HEK293 (cell line): ENCODE measurements around the gene LDLR.
A peak's percentile ranks its signal among the peaks of the same experiment; 100 is the strongest.

Experiments used
- BCL6B ChIP-seq: fragments of 450-650 bp; formaldehyde crosslinking; IDR thresholded peaks from 2 replicates; pipeline ENCODE4 v1.5.1; 2017; ENCODE audit warnings: missing biosample characterization, missing genetic modification characterization
- ELK4 ChIP-seq: IDR thresholded peaks from 2 replicates; pipeline ENCODE4 v1.6.1; 2011; ENCODE audit warnings: mild to moderate bottlenecking, low read depth, low read length, borderline replicate concordance
- KLF9 ChIP-seq: fragments of 450-650 bp; formaldehyde crosslinking; IDR thresholded peaks from 2 replicates; pipeline ENCODE4 v1.5.1; 2016; ENCODE audit warnings: missing biosample characterization, missing genetic modification characterization, low read depth
- RBAK ChIP-seq: fragments of 450-650 bp; formaldehyde crosslinking; IDR thresholded peaks from 2 replicates; pipeline ENCODE4 v1.5.1; 2016; ENCODE audit warnings: missing biosample characterization, missing genetic modification characterization
- SETDB1 ChIP-seq: IDR thresholded peaks from one replicate; pipeline ENCODE4 v1.6.1; 2017; ENCODE audit warnings: mild to moderate bottlenecking, low read length, moderate library complexity, mixed read lengths; ENCODE audit not compliant: insufficient read length
- TCF7L2 ChIP-seq: IDR thresholded peaks from 2 replicates; pipeline ENCODE4 v1.6.1; 2011; ENCODE audit warnings: low read depth, mild to moderate bottlenecking, inconsistent platforms, low read length, moderate library complexity, borderline replicate concordance
- ZBTB48 ChIP-seq: fragments of 450-650 bp; formaldehyde crosslinking; IDR thresholded peaks from 2 replicates; pipeline ENCODE4 v1.5.1; 2016; ENCODE audit warnings: missing biosample characterization, missing genetic modification characterization
- ZBTB49 ChIP-seq: fragments of 450-650 bp; formaldehyde crosslinking; IDR thresholded peaks from 2 replicates; pipeline ENCODE4 v1.5.1; 2016; ENCODE audit warnings: missing biosample characterization, missing genetic modification characterization, low read depth
- ZNF121 ChIP-seq: fragments of 450-650 bp; formaldehyde crosslinking; IDR thresholded peaks from 2 replicates; pipeline ENCODE4 v1.5.1; 2016; ENCODE audit warnings: missing biosample characterization, missing genetic modification characterization
- ZNF138 ChIP-seq: fragments of 450-650 bp; formaldehyde crosslinking; IDR thresholded peaks from 2 replicates; pipeline ENCODE4 v1.5.1; 2016; ENCODE audit warnings: missing biosample characterization, missing genetic modification characterization, borderline replicate concordance
- ZNF169 ChIP-seq: fragments of 450-650 bp; formaldehyde crosslinking; IDR thresholded peaks from 2 replicates; pipeline ENCODE4 v1.5.1; 2016; ENCODE audit warnings: missing biosample characterization, missing genetic modification characterization
- ZNF175 ChIP-seq: fragments of 450-650 bp; formaldehyde crosslinking; IDR thresholded peaks from 2 replicates; pipeline ENCODE4 v1.5.1; 2016; ENCODE audit warnings: missing biosample characterization, missing genetic modification characterization
- ZNF211 ChIP-seq: fragments of 450-650 bp; formaldehyde crosslinking; IDR thresholded peaks from 2 replicates; pipeline ENCODE4 v1.5.1; 2016; ENCODE audit warnings: low read depth, missing biosample characterization, missing genetic modification characterization
- ZNF274 ChIP-seq, 2 experiments: fragments of 200-500 bp in 1 of 2; fragments of 450-650 bp in 1 of 2; sonication (Bioruptor generic) in 1 of 2; formaldehyde crosslinking in 1 of 2; IDR thresholded peaks; 2 replicates each; pipeline versions ENCODE4 v1.5.1 to v1.6.1; 2014 to 2016; ENCODE audit warnings: borderline replicate concordance in 1 of 2, inconsistent platforms in 1 of 2, low read length in 1 of 2, missing biosample characterization in 1 of 2, missing genetic modification characterization in 1 of 2
- ZNF341 ChIP-seq: fragments of 450-650 bp; formaldehyde crosslinking; IDR thresholded peaks from 2 replicates; pipeline ENCODE4; 2016; ENCODE audit warnings: low read depth, missing biosample characterization, missing genetic modification characterization
- ZNF366 ChIP-seq: fragments of 450-650 bp; formaldehyde crosslinking; conservative IDR thresholded peaks from 2 replicates; pipeline ENCODE4 v1.5.1; 2016; ENCODE audit warnings: missing biosample characterization, missing genetic modification characterization
- ZNF394 ChIP-seq: fragments of 450-650 bp; formaldehyde crosslinking; IDR thresholded peaks from 2 replicates; pipeline ENCODE4 v1.5.1; 2016; ENCODE audit warnings: missing biosample characterization, missing genetic modification characterization, mild to moderate bottlenecking, moderate library complexity, borderline replicate concordance
- ZNF416 ChIP-seq: fragments of 450-650 bp; formaldehyde crosslinking; IDR thresholded peaks from 2 replicates; pipeline ENCODE4 v1.5.1; 2016; ENCODE audit warnings: missing biosample characterization, missing genetic modification characterization
- ZNF521 ChIP-seq: fragments of 450-650 bp; formaldehyde crosslinking; IDR thresholded peaks from 2 replicates; pipeline ENCODE4 v1.5.1; 2017; ENCODE audit warnings: missing biosample characterization, mild to moderate bottlenecking, missing genetic modification characterization
- ZNF610 ChIP-seq: fragments of 450-650 bp; formaldehyde crosslinking; IDR thresholded peaks from 2 replicates; pipeline ENCODE4 v1.5.1; 2016; ENCODE audit warnings: missing biosample characterization, missing genetic modification characterization, borderline replicate concordance
- ZNF670 ChIP-seq: fragments of 450-650 bp; formaldehyde crosslinking; IDR thresholded peaks from 2 replicates; pipeline ENCODE4 v1.5.1; 2016; ENCODE audit warnings: missing biosample characterization, missing genetic modification characterization, low read depth
- ZNF776 ChIP-seq: fragments of 450-650 bp; formaldehyde crosslinking; IDR thresholded peaks from 2 replicates; pipeline ENCODE4 v1.5.0; 2017; ENCODE audit warnings: missing biosample characterization, missing genetic modification characterization, borderline replicate concordance
- TF ChIP-seq, protein P1 (sequence below): fragments of 450-650 bp; formaldehyde crosslinking; IDR thresholded peaks from 2 replicates; pipeline ENCODE4 v1.5.1; 2016; ENCODE audit warnings: missing biosample characterization, missing genetic modification characterization, borderline replicate concordance
- TF ChIP-seq, protein P2 (sequence below): fragments of 450-650 bp; formaldehyde crosslinking; IDR thresholded peaks from 2 replicates; pipeline ENCODE4 v1.5.1; 2016; ENCODE audit warnings: missing biosample characterization, missing genetic modification characterization

LDLR gene

DNA sequence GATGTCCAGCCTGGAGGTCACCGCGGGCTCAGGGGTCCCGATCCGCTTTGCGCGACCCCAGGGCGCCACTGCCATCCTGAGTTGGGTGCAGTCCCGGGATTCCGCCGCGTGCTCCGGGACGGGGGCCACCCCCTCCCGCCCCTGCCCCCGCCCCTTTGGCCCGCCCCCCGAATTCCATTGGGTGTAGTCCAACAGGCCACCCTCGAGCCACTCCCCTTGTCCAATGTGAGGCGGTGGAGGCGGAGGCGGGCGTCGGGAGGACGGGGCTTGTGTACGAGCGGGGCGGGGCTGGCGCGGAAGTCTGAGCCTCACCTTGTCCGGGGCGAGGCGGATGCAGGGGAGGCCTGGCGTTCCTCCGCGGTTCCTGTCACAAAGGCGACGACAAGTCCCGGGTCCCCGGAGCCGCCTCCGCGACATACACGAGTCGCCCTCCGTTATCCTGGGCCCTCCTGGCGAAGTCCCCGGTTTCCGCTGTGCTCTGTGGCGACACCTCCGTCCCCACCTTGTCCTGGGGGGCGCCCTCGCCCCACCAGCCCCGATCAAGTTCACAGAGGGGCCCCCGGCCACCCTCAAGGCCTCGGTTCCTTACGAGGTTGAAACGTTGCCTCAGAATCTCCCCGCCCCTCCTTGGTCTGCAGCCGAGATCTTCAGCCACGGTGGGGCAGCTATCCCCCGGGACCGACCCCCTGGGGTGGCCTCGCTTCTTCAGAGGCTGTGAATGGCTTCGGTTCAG, 1.2 kb downstream of the LDLR start (continued):
- TF ChIP-seq, protein P1, sequence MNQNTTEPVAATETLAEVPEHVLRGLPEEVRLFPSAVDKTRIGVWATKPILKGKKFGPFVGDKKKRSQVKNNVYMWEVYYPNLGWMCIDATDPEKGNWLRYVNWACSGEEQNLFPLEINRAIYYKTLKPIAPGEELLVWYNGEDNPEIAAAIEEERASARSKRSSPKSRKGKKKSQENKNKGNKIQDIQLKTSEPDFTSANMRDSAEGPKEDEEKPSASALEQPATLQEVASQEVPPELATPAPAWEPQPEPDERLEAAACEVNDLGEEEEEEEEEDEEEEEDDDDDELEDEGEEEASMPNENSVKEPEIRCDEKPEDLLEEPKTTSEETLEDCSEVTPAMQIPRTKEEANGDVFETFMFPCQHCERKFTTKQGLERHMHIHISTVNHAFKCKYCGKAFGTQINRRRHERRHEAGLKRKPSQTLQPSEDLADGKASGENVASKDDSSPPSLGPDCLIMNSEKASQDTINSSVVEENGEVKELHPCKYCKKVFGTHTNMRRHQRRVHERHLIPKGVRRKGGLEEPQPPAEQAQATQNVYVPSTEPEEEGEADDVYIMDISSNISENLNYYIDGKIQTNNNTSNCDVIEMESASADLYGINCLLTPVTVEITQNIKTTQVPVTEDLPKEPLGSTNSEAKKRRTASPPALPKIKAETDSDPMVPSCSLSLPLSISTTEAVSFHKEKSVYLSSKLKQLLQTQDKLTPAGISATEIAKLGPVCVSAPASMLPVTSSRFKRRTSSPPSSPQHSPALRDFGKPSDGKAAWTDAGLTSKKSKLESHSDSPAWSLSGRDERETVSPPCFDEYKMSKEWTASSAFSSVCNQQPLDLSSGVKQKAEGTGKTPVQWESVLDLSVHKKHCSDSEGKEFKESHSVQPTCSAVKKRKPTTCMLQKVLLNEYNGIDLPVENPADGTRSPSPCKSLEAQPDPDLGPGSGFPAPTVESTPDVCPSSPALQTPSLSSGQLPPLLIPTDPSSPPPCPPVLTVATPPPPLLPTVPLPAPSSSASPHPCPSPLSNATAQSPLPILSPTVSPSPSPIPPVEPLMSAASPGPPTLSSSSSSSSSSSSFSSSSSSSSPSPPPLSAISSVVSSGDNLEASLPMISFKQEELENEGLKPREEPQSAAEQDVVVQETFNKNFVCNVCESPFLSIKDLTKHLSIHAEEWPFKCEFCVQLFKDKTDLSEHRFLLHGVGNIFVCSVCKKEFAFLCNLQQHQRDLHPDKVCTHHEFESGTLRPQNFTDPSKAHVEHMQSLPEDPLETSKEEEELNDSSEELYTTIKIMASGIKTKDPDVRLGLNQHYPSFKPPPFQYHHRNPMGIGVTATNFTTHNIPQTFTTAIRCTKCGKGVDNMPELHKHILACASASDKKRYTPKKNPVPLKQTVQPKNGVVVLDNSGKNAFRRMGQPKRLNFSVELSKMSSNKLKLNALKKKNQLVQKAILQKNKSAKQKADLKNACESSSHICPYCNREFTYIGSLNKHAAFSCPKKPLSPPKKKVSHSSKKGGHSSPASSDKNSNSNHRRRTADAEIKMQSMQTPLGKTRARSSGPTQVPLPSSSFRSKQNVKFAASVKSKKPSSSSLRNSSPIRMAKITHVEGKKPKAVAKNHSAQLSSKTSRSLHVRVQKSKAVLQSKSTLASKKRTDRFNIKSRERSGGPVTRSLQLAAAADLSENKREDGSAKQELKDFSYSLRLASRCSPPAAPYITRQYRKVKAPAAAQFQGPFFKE (tag by site-specific recombination): no peak
- TF ChIP-seq ZNF521 (tag by site-specific recombination): no peak
- no peak for TF ChIP-seq ELK4
- TF ChIP-seq ZNF341 (tag by site-specific recombination): no peak
- no peak for TF ChIP-seq ZNF169 (tag by site-specific recombination)
- TF ChIP-seq ZNF416 (tag by site-specific recombination): no peak
- peak; percentile 69 for TF ChIP-seq ZBTB48 (tag by site-specific recombination)
- TF ChIP-seq ZNF175 (tag by site-specific recombination): no peak
- TF ChIP-seq ZNF121 (tag by site-specific recombination): no peak
- TF ChIP-seq BCL6B (tag by site-specific recombination): no peak
- no peak for TF ChIP-seq ZBTB49 (tag by site-specific recombination)
- TF ChIP-seq TCF7L2: no peak
- TF ChIP-seq KLF9: peak; percentile 52
- no peak for TF ChIP-seq ZNF138
- TF ChIP-seq, protein P2, sequence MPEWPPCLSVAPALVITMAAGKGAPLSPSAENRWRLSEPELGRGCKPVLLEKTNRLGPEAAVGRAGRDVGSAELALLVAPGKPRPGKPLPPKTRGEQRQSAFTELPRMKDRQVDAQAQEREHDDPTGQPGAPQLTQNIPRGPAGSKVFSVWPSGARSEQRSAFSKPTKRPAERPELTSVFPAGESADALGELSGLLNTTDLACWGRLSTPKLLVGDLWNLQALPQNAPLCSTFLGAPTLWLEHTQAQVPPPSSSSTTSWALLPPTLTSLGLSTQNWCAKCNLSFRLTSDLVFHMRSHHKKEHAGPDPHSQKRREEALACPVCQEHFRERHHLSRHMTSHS (tag by site-specific recombination): no peak
- no peak for TF ChIP-seq ZNF670 (tag by site-specific recombination)
- no peak for TF ChIP-seq ZNF776
- TF ChIP-seq ZNF610: no peak
- no peak for TF ChIP-seq ZNF366 (tag by site-specific recombination)
- TF ChIP-seq RBAK (tag by site-specific recombination): no peak
- no peak for TF ChIP-seq ZNF274 (IDR thresholded peaks at IDR 0.05; ENCODE audit: low read length)
- no peak for TF ChIP-seq ZNF274 (tag by site-specific recombination; IDR thresholded peaks at IDR 0.05; ENCODE audit: borderline replicate concordance)
- TF ChIP-seq SETDB1: no peak
- TF ChIP-seq ZNF211 (tag by site-specific recombination): no peak
- TF ChIP-seq ZNF394 (tag by site-specific recombination): no peak
